Endothelial cell of umbilical vein (primary cell): ENCODE data around the gene CHRNA9. TPM values are rescaled to one million over a fixed set of nuclear protein-coding genes. Genes with fewer than 3 reads are reported as not detected.

Experiments
- BruUV-seq: library from RNA; stranded (reverse); fragments of 400-500 nt; replicated peaks from 2 replicates; lab custom pipeline; 2021; lab: Mats Ljungman, UMichigan
- CTCF ChIA-PET: fragments of 300-600, 350-600 bp; sonication (Branson Sonifier 250); formaldehyde crosslinking; loops from one replicate; lab custom pipeline; 2021; ENCODE audit warnings: antibody characterized with exemption, inconsistent platforms; lab: Charles Lee
- POLR2A ChIA-PET: fragments of 300-600, 350-600 bp; sonication (Branson Sonifier 250); formaldehyde crosslinking; loops from one replicate; lab custom pipeline; 2021; ENCODE audit warnings: antibody characterized with exemption, inconsistent platforms; lab: Charles Lee
- DNase-seq: peaks from one replicate; pipeline ENCODE4 v3.0.0-alpha.2; 2011; ENCODE audit warnings: low read depth, low spot score
- FAIRE-seq: peaks from 2 replicates; lab custom pipeline; 2011; peaks lifted over from hg19 to GRCh38; lab: Jason Lieb, UNC
- H2AFZ ChIP-seq: 2 replicates; pipeline ENCODE4 v1.6.0; 2012; ENCODE audit warnings: low read depth, low read length, control low read depth, inconsistent platforms
- H3K27ac ChIP-seq: 2 replicates; pipeline ENCODE4 v1.5.1; 2011; ENCODE audit warnings: low read depth, mild to moderate bottlenecking, control low read depth, low read length, moderate library complexity; ENCODE audit not compliant: insufficient read depth
- H3K27me3 ChIP-seq, 2 experiments: 2 replicates each; pipeline versions ENCODE4 v1.6.0 to v1.6.1; 2011; ENCODE audit warnings: low read length in 2 of 2, mixed read lengths in 1 of 2; ENCODE audit not compliant: control insufficient read depth in 2 of 2, insufficient read depth in 2 of 2
- H3K36me3 ChIP-seq, 2 experiments: 2 replicates in 1 of 2; 3 replicates in 1 of 2; pipeline ENCODE4 v1.5.1; 2011; ENCODE audit warnings: low read length in 2 of 2, mild to moderate bottlenecking in 1 of 2, moderate library complexity in 1 of 2; ENCODE audit not compliant: control insufficient read depth in 2 of 2, insufficient read depth in 2 of 2; ENCODE audit errors: extremely low read depth in 1 of 2
- H3K4me1 ChIP-seq: 3 replicates; pipeline ENCODE4 v1.5.1; 2011; ENCODE audit warnings: mild to moderate bottlenecking, low read length; ENCODE audit not compliant: control insufficient read depth, insufficient read depth; ENCODE audit errors: extremely low read depth
- H3K4me2 ChIP-seq: 2 replicates; pipeline ENCODE4 v1.6.1; 2011; ENCODE audit warnings: low read length, control low read depth, mixed read lengths; ENCODE audit not compliant: insufficient read depth
- H3K4me3 ChIP-seq, 3 experiments: fragments of 200-600 bp in 1 of 3; sonication (generic), shearing (Covaris generic) in 1 of 3; replicated peaks in 1 of 3; 2 replicates each; pipeline ENCODE4 v1.5.1; 2011 to 2016; ENCODE audit warnings: control low read depth in 3 of 3, low read length in 3 of 3, mild to moderate bottlenecking in 2 of 3, inconsistent platforms in 1 of 3, low read depth in 1 of 3, moderate library complexity in 1 of 3; ENCODE audit not compliant: insufficient read depth in 1 of 3
- H3K79me2 ChIP-seq: 2 replicates; pipeline ENCODE4 v1.6.0; 2012; ENCODE audit warnings: low read length, inconsistent platforms; ENCODE audit not compliant: control insufficient read depth, insufficient read depth
- H3K9ac ChIP-seq: replicated peaks from 2 replicates; pipeline ENCODE3; 2011; ENCODE audit warnings: low read length, control low read depth; ENCODE audit not compliant: insufficient read depth; ENCODE audit errors: extremely low read depth
- H3K9me1 ChIP-seq: replicated peaks from 3 replicates; pipeline ENCODE4 v1.6.0; 2011; ENCODE audit warnings: mild to moderate bottlenecking, low read length; ENCODE audit not compliant: control insufficient read depth, insufficient read depth; ENCODE audit errors: extremely low read depth
- H3K9me3 ChIP-seq: replicated peaks from 2 replicates; pipeline ENCODE4 v1.5.1; 2012; ENCODE audit warnings: low read length, inconsistent platforms; ENCODE audit not compliant: control insufficient read depth, insufficient read depth
- H4K20me1 ChIP-seq: replicated peaks from 2 replicates; pipeline ENCODE3; 2011; ENCODE audit warnings: mild to moderate bottlenecking, low read length; ENCODE audit not compliant: control insufficient read depth, insufficient read depth; ENCODE audit errors: extremely low read depth
- EZH2 ChIP-seq: IDR thresholded peaks from 2 replicates; pipeline ENCODE4 v1.6.1; 2012; ENCODE audit warnings: borderline replicate concordance, low read depth, mild to moderate bottlenecking, moderate library complexity, low read length, inconsistent platforms; ENCODE audit not compliant: severe bottlenecking
- FOS ChIP-seq: IDR thresholded peaks from 2 replicates; pipeline ENCODE4 v1.6.1; 2011; ENCODE audit warnings: mild to moderate bottlenecking, low read length, moderate library complexity, borderline replicate concordance; ENCODE audit not compliant: insufficient read depth
- GATA2 ChIP-seq: IDR thresholded peaks from 2 replicates; pipeline ENCODE4 v1.7.0; 2011; ENCODE audit warnings: low read depth, mild to moderate bottlenecking, moderate library complexity, mixed read lengths, low read length; ENCODE audit not compliant: insufficient read length, insufficient read depth
- JUN ChIP-seq: IDR thresholded peaks from 2 replicates; pipeline ENCODE4 v1.6.1; 2011; ENCODE audit warnings: borderline replicate concordance, low read depth; ENCODE audit not compliant: insufficient read length, insufficient read depth
- MAX ChIP-seq: IDR thresholded peaks from 2 replicates; pipeline ENCODE4 v1.6.1; 2011; ENCODE audit not compliant: insufficient read depth, insufficient read length
- MYC ChIP-seq: IDR thresholded peaks from one replicate; pipeline ENCODE4 v1.6.1; 2011; ENCODE audit warnings: mild to moderate bottlenecking, low read depth, low read length
- POLR2A ChIP-seq: IDR thresholded peaks from 2 replicates; pipeline ENCODE4 v1.6.1; 2012; ENCODE audit warnings: low read depth, mild to moderate bottlenecking, control low read depth, low read length
- POLR2AphosphoS5 ChIP-seq: IDR thresholded peaks from 2 replicates; pipeline ENCODE4 v1.6.1; 2012; ENCODE audit warnings: low read depth, mild to moderate bottlenecking, control low read depth, low read length, moderate library complexity; ENCODE audit not compliant: insufficient read depth
- dilution Hi-C: fragments of 300-500 bp; cut with MboI; formaldehyde crosslinking; loops from one replicate; pipeline ENCODE4 v1.15.0; 2019; ENCODE audit warnings: low sequenced_read_pairs; ENCODE audit not compliant: extremely low pct_ligation_motif_present
- intact Hi-C: fragments of 100-400 bp; cut with micrococcal nuclease; formaldehyde crosslinking; loops from one replicate; pipeline ENCODE4 v1.10.0; 2022
- polyA plus RNA-seq, 4 experiments: library from polyadenylated mRNA; depleted of rRNA in 3 of 4; stranded (reverse) in 3 of 4; unstranded in 1 of 4; fragments of >200 nt; gene quantifications; 2 replicates each; pipeline versions ENCODE4 v1.2.1 to v1.2.3, GENCODE V29; 2011 to 2012; ENCODE audit warnings: missing spikeins in 1 of 4
- total RNA-seq: library from RNA; stranded (reverse); gene quantifications from 2 replicates; pipeline ENCODE4 v1.2.3, GENCODE V29; 2021
- TF ChIP-seq, protein P1 (sequence below), 2 donors: IDR thresholded peaks; 1 replicate in 1 of 2; 2 replicates in 1 of 2; pipeline ENCODE4 v1.5.1; 2011; ENCODE audit warnings: low read length in 2 of 2, mild to moderate bottlenecking in 2 of 2, moderate library complexity in 2 of 2, control low read depth in 1 of 2, inconsistent platforms in 1 of 2, low read depth in 1 of 2; ENCODE audit not compliant: insufficient read depth in 1 of 2; ENCODE audit errors: extremely low read depth in 1 of 2

The CHRNA9 gene
- total and polyA plus RNA-seq, 2 donors (not counting 3 experiments of a cell fraction or from before 2014, with no cell fraction given): not detected

- CTCF ChIA-PET: interaction anchor here (1.3 to 1.5 kb wide), 2 partner anchors 15 to 22 kb away, joined by 3 read pairs; no protein-coding TSS in a partner anchor
- POLR2A ChIA-PET: no interaction called here
- Histone ChIP-seq H3K4me3 (no peak overlapping the region), H3K9ac (no peak overlapping the region), H3K9me3 (no peaks in the 10 kb centered on the region), H3K27ac (no peak overlapping the region), H3K79me2 (no peaks in the 10 kb centered on the region), H3K27me3 (peaks cover 4 to 5% of the 10 kb centered on the region in 2 experiments), H3K9me1 (no peaks in the 10 kb centered on the region), H3K36me3 (no peaks in the 10 kb centered on the region), H4K20me1 (no peaks in the 10 kb centered on the region), H3K4me2 (no peak overlapping the region), H3K4me1 (no peaks in the 10 kb centered on the region), H2AFZ (no peak overlapping the region)
- no peak for TF ChIP-seq FOS
- no peak for TF ChIP-seq POLR2A
- TF ChIP-seq EZH2: no peak
- no peak for TF ChIP-seq MAX
- TF ChIP-seq POLR2AphosphoS5: no peak
- TF ChIP-seq MYC: no peak
- no peak for TF ChIP-seq GATA2
- no peak for TF ChIP-seq JUN
- TF ChIP-seq, protein P1, sequence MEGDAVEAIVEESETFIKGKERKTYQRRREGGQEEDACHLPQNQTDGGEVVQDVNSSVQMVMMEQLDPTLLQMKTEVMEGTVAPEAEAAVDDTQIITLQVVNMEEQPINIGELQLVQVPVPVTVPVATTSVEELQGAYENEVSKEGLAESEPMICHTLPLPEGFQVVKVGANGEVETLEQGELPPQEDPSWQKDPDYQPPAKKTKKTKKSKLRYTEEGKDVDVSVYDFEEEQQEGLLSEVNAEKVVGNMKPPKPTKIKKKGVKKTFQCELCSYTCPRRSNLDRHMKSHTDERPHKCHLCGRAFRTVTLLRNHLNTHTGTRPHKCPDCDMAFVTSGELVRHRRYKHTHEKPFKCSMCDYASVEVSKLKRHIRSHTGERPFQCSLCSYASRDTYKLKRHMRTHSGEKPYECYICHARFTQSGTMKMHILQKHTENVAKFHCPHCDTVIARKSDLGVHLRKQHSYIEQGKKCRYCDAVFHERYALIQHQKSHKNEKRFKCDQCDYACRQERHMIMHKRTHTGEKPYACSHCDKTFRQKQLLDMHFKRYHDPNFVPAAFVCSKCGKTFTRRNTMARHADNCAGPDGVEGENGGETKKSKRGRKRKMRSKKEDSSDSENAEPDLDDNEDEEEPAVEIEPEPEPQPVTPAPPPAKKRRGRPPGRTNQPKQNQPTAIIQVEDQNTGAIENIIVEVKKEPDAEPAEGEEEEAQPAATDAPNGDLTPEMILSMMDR (IDR thresholded peaks at IDR 0.05; ENCODE audit: extremely low read depth in 1 of 2, insufficient read depth in 1 of 2, low read depth in 1 of 2, low read length in 2 of 2): no peak
- BruUV-seq: no TSS peak
- no peak for DNase-seq
- intact Hi-C loops (no loop called here), dilution Hi-C loops (no loop called here)
- FAIRE-seq: no peak
Observed at GRCh38 chr4:40347472-40347871, 12.3 kb downstream of the CHRNA9 start.
